ENCODE measurements around the gene METTL4.

METTL4 gene

GRCh38 chr18:2589345-2590068 lies 18.2 kb upstream of the METTL4 start:
- Histone ChIP-seq H3K4me3 (replicated peaks; ENCODE audit: insufficient read depth, low read length) (no peak overlapping the region), H3K27ac (replicated peaks) (no peak overlapping the region), H3K27me3 (ENCODE audit: insufficient read depth, poor library complexity, severe bottlenecking) (no peaks in the 10 kb centered on the region)
- no peak for TF ChIP-seq POLR2AphosphoS5 (IDR thresholded peaks at IDR 0.05; ENCODE audit: low read depth)
- TF ChIP-seq SPI1 (IDR thresholded peaks at IDR 0.05; ENCODE audit: borderline replicate concordance, low read depth): no peak
- TF ChIP-seq REST (IDR thresholded peaks at IDR 0.05; ENCODE audit: insufficient replicate concordance, low read depth): no peak
- TF ChIP-seq CTCF (IDR thresholded peaks at IDR 0.05; ENCODE audit: insufficient read depth, low read length): no peak
- TF ChIP-seq GABPA (IDR thresholded peaks at IDR 0.05; ENCODE audit: low read depth): no peak
- no peak for DNase-seq (ENCODE audit: low read depth in 1 of 2, low spot score in 1 of 2)

- no peak for DNase-seq (ENCODE audit: low read depth in 1 of 2, low spot score in 1 of 2)
- no peaks in the 10 kb centered on the region for H3K27me3 ChIP-seq (ENCODE audit: insufficient read depth, poor library complexity, severe bottlenecking)
- no peak overlapping the region for H3K27ac ChIP-seq (replicated peaks)
- no peak overlapping the region for H3K4me3 ChIP-seq (replicated peaks; ENCODE audit: insufficient read depth, low read length)
- TF ChIP-seq CTCF (IDR thresholded peaks at IDR 0.05; ENCODE audit: insufficient read depth, low read length) (no peak), POLR2AphosphoS5 (IDR thresholded peaks at IDR 0.05; ENCODE audit: low read depth) (no peak), REST (IDR thresholded peaks at IDR 0.05; ENCODE audit: insufficient replicate concordance, low read depth) (no peak), SPI1 (IDR thresholded peaks at IDR 0.05; ENCODE audit: borderline replicate concordance, low read depth) (no peak), GABPA (IDR thresholded peaks at IDR 0.05; ENCODE audit: low read depth) (no peak)
These were observed 17.5 kb upstream of the METTL4 start for GRCh38 chr18:2588666-2589344.

GRCh38 chr18:2587788-2588187 lies 16.5 kb upstream of the METTL4 start:
- no peak for DNase-seq (ENCODE audit: low read depth in 1 of 2, low spot score in 1 of 2)
- Histone ChIP-seq H3K27me3 (ENCODE audit: insufficient read depth, poor library complexity, severe bottlenecking) (no peaks in the 10 kb centered on the region), H3K27ac (replicated peaks) (no peak overlapping the region), H3K4me3 (replicated peaks; ENCODE audit: insufficient read depth, low read length) (no peak overlapping the region)
- TF ChIP-seq GABPA (IDR thresholded peaks at IDR 0.05; ENCODE audit: low read depth): no peak
- TF ChIP-seq POLR2AphosphoS5 (IDR thresholded peaks at IDR 0.05; ENCODE audit: low read depth): no peak
- TF ChIP-seq SPI1 (IDR thresholded peaks at IDR 0.05; ENCODE audit: borderline replicate concordance, low read depth): no peak
- TF ChIP-seq CTCF (IDR thresholded peaks at IDR 0.05; ENCODE audit: insufficient read depth, low read length): no peak
- TF ChIP-seq REST (IDR thresholded peaks at IDR 0.05; ENCODE audit: insufficient replicate concordance, low read depth): no peak
